Body of pancreas (tissue), 4 donors: ENCODE results near the gene LIG3. TPM values are rescaled to one million over a fixed set of nuclear protein-coding genes. Genes with fewer than 3 reads are reported as not detected.
A peak's percentile ranks its signal among the peaks of the same experiment; 100 is the strongest.
"Not testable (repeated sequence)": the region's sequence is repeated elsewhere in the genome, so short reads cannot be mapped to it uniquely, and the experiment has no call there.

Source experiments
- ATAC-seq: fragments of 150-250 bp; one replicate; pipeline ENCODE4 v1.9.1; 2016
- DNase-seq, 4 donors: peaks; one replicate each; pipeline ENCODE4 v3.0.0-alpha.2; 2019
- H3K27ac ChIP-seq, 4 donors: fragments of 200-600 bp; sonication (generic); 1 replicate in 3 of 4; 2 replicates in 1 of 4; pipeline versions ENCODE4 v1.5.1 to v1.6.1; 2016 to 2019; ENCODE audit warnings: mild to moderate bottlenecking in 1 of 4, mixed read lengths in 1 of 4, moderate library complexity in 1 of 4
- H3K27me3 ChIP-seq, 2 donors: fragments of 200-600 bp; sonication (generic); one replicate each; pipeline ENCODE4 v1.6.0; 2016; ENCODE audit warnings: mild to moderate bottlenecking in 1 of 2
- H3K36me3 ChIP-seq, 2 donors: fragments of 200-600 bp; sonication (generic); replicated peaks in 1 of 2; 2 replicates each; pipeline ENCODE4 v1.5.1; 2016; ENCODE audit warnings: low read depth in 2 of 2; ENCODE audit not compliant: insufficient read depth in 1 of 2
- H3K4me1 ChIP-seq: fragments of 200-600 bp; sonication (generic); one replicate; pipeline ENCODE4 v1.6.0; 2016
- H3K4me3 ChIP-seq, 2 donors: fragments of 200-600 bp; sonication (generic); 1 replicate in 1 of 2; 2 replicates in 1 of 2; pipeline ENCODE4 v1.5.1; 2016 to 2019
- H3K9me3 ChIP-seq, 3 donors: fragments of 200-600 bp; sonication (generic); 1 replicate in 2 of 3; 2 replicates in 1 of 3; pipeline ENCODE4 v1.5.1; 2016
- CTCF ChIP-seq, 7 experiments: fragments of 450-650 bp in 4 of 7; fragments of 200-600 bp in 3 of 7; sonication (generic) in 3 of 7; IDR thresholded peaks; one replicate each; pipeline ENCODE4 v1.5.1; 2016 to 2019; ENCODE audit warnings: antibody characterized with exemption in 7 of 7
- POLR2A ChIP-seq, 3 donors: fragments of 450-650 bp; IDR thresholded peaks; one replicate each; pipeline ENCODE4 v1.6.1; 2016; ENCODE audit warnings: antibody characterized with exemption in 3 of 3, mild to moderate bottlenecking in 2 of 3
- WGBS, 2 donors: methylation state at CpG; one replicate each; pipeline ENCODE4 v1.1.5; 2017; 5-methylcytosine and 5-hydroxymethylcytosine counted together
- intact Hi-C: fragments of 100-400 bp; cut with DNase I; formaldehyde crosslinking; loops from one replicate; pipeline ENCODE4 v1.15.1; 2023
- total RNA-seq, 2 donors: library from RNA; depleted of rRNA; stranded (reverse); fragments of >200 nt; gene quantifications; one replicate each; pipeline ENCODE4 v1.1.0, GENCODE V29; 2016

The LIG3 gene
- total RNA-seq, 2 donors from 2014 or later, result 19.2 to 28.7 TPM

DNA sequence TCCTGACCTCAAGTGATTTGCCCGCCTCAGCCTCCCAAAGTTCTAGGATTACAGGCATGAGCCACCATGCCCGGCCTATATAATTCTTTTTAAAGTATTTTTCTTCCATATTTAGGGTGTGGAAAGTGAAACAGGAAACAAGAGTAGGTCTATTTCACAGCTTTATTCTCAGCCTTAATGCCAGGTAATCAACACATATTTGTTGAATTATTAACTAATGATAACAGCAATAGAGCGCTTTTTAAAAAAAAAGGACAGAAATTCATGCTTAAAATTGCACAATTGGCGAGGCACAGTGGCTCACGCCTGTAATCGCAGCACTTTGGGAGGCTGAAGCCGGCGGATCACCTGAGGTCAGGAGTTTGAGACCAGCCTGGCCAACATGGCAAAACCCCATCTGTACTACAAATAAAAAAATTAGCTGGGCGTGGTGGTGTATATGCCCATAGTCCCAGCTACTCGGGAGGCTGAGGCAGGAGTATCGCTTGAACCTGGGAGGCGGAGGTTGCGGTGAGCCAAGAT lies 65.2 kb downstream of the LIG3 start:
- intact Hi-C loops, H3K27me3 ChIP-seq, H3K4me3 ChIP-seq, H3K9me3 ChIP-seq, H3K36me3 ChIP-seq: not testable (repeated sequence)
- peak; percentile 57 to 80 (median 68) for DNase-seq
- 21 to 24% methylated on average over 13 of the region's 13 CpGs for WGBS, 2 donors
- peak; percentile 83 for ATAC-seq
- H3K27ac ChIP-seq, result peak overlapping the region in 3 of 4 donors; percentile 75 to 88 (median 79)
- H3K4me1 ChIP-seq, result peaks cover 58% of the 10 kb centered on the region
- TF ChIP-seq CTCF (IDR thresholded peaks at IDR 0.05), result peak in 1 of 7 experiments; percentile 8

DNA sequence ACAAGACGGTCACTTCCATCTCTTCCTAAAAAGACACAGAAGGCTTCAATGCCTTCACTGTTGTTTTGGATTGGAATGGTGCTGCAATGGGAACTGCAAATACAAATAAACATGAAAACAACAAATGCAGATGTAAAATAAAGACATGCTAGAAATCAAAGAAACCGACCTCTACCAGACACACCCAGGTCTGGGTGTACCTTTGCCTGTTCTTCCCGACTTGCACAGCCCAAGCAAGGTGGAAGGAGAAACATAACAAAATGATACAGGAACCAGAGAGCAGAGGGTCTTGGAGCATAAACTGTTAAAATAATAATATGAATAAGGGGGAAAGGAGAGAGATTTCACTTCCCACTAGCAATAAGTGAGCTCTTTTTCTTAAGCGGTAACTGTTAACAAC lies 65.9 kb downstream of the LIG3 start:
- DNase-seq (no peak), ATAC-seq (no peak)
- 49 to 50% methylated on average over 4 of the region's 4 CpGs for WGBS, 2 donors
- TF ChIP-seq POLR2A (IDR thresholded peaks at IDR 0.05) (no peak), CTCF (IDR thresholded peaks at IDR 0.05) (no peak)
- Histone ChIP-seq H3K4me1 (peaks cover 66% of the 10 kb centered on the region), H3K36me3 (no peaks in the 10 kb centered on the region), H3K4me3 (no peak overlapping the region), H3K27me3 (no peaks in the 10 kb centered on the region), H3K27ac (peak overlapping the region in 3 of 4 donors; percentile 75 to 88 (median 79)), H3K9me3 (no peaks in the 10 kb centered on the region)
- intact Hi-C loops, result no loop called here

DNA sequence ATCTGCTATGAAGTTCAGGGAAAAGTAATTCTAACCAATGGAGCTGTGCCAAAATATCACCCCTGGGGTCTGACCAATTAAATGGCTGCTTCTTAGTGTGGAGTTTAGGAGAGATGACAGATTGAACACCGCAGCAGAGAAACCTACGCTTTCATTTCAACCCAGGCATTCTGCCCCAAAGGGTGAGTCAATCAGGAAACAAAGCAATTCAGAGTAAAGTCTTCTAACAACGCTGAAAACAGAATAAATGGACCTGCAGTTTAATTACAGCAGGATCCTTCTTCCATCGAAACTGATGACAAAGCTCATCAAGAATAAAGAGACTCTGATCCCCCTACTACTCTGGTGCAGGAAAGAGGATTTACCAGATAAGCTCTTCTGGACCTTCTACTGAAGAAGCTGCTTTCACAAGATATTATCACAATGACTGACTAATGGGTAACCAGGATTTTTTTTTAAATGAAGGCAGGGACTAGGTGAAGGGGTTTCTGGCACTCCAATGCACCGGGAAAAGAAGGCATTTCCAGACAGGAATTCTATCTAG lies 66.5 kb downstream of the LIG3 start:
- TF ChIP-seq CTCF (IDR thresholded peaks at IDR 0.05), result no peak
- TF ChIP-seq POLR2A (IDR thresholded peaks at IDR 0.05), result no peak
- DNase-seq, result peak in 1 of 4 donors; percentile 16
- Histone ChIP-seq H3K36me3 (no peaks in the 10 kb centered on the region), H3K4me1 (peaks cover 71% of the 10 kb centered on the region), H3K27me3 (no peaks in the 10 kb centered on the region), H3K4me3 (no peak overlapping the region), H3K9me3 (no peaks in the 10 kb centered on the region), H3K27ac (peak overlapping the region in 3 of 4 donors; percentile 75 to 88 (median 79))
- no peak for ATAC-seq
- intact Hi-C loops, result no loop called here
- WGBS, 2 donors, result 31 to 43% methylated on average over 5 of the region's 5 CpGs

- ATAC-seq, result peak; percentile 25
- TF ChIP-seq CTCF (IDR thresholded peaks at IDR 0.05), result no peak
- no peak for TF ChIP-seq POLR2A (IDR thresholded peaks at IDR 0.05)
- Histone ChIP-seq H3K36me3 (no peaks in the 10 kb centered on the region), H3K4me1 (peaks cover 85% of the 10 kb centered on the region), H3K27ac (peak overlapping the region; percentile 27 to 79 (median 52)), H3K27me3 (no peaks in the 10 kb centered on the region), H3K4me3 (no peak overlapping the region), H3K9me3 (no peaks in the 10 kb centered on the region)
- intact Hi-C loops, result no loop called here
- no peak for DNase-seq
- WGBS, 2 donors, result 25 to 29% methylated on average over 3 of the region's 3 CpGs
Measured at GRCh38 chr17:35048685-35049379, 68.5 kb downstream of the LIG3 start.
